Activated CD8-positive, alpha-beta T cell treated with anti-CD3 and anti-CD28 coated beads for 36 hours (primary cell): Measurements from ENCODE around the gene C1orf105. TPM values are rescaled to one million over a fixed set of nuclear protein-coding genes. Genes with fewer than 3 reads are reported as not detected.
A peak's percentile ranks its signal among the peaks of the same experiment; 100 is the strongest.

Source experiments
- ATAC-seq: fragments of 200-7000 bp; cut with Tn5 transposase; one replicate; pipeline ENCODE4 v1.10.0; 2021; ENCODE audit warnings: mild to moderate bottlenecking, moderate library complexity
- CTCF ChIA-PET: fragments of 350-600 bp; sonication (Branson Sonifier 250); formaldehyde crosslinking; loops from one replicate; lab custom pipeline; 2021; ENCODE audit warnings: antibody characterized with exemption; lab: Charles Lee
- POLR2A ChIA-PET: fragments of 350-600 bp; sonication (Branson Sonifier 250); formaldehyde crosslinking; loops from one replicate; lab custom pipeline; 2021; ENCODE audit warnings: antibody characterized with exemption; lab: Charles Lee
- DNase-seq: peaks from one replicate; pipeline ENCODE4 v3.0.0-alpha.2; 2020
- H3K27ac Mint-ChIP-seq: one replicate; pipeline ENCODE4 v1.8.0; 2021; ENCODE audit warnings: mild to moderate bottlenecking, mixed read lengths
- H3K27me3 Mint-ChIP-seq: one replicate; pipeline ENCODE4 v1.8.0; 2021; ENCODE audit warnings: mixed read lengths
- H3K36me3 Mint-ChIP-seq: one replicate; pipeline ENCODE4 v1.8.0; 2021; ENCODE audit warnings: low read depth, mixed read lengths
- H3K4me1 Mint-ChIP-seq: one replicate; pipeline ENCODE4 v1.8.0; 2021; ENCODE audit warnings: low read depth, mixed read lengths
- H3K4me3 Mint-ChIP-seq: one replicate; pipeline ENCODE4 v1.8.0; 2021; ENCODE audit warnings: mild to moderate bottlenecking, moderate library complexity, mixed read lengths
- H3K9me3 Mint-ChIP-seq: one replicate; pipeline ENCODE4 v1.8.0; 2021; ENCODE audit warnings: mixed read lengths
- CTCF ChIP-seq: fragments of 200-600 bp; IDR thresholded peaks from one replicate; pipeline ENCODE4 v1.8.0; 2022; ENCODE audit warnings: antibody characterized with exemption, mild to moderate bottlenecking
- intact Hi-C: fragments of 100-400 bp; cut with micrococcal nuclease; formaldehyde crosslinking; loops from one replicate; pipeline ENCODE4 v1.10.0; 2022
- total RNA-seq, 2 experiments: library from RNA; stranded (reverse); gene quantifications; one replicate each; pipeline ENCODE4 v1.2.3, GENCODE V29; 2021

C1orf105 gene
- total RNA-seq, 2 experiments from 2014 or later, result not detected

GRCh38 chr1:172451002-172451443, 30.5 kb downstream of the C1orf105 start:
- Mint-ChIP-seq H3K4me1 (peaks cover 22% of the 10 kb centered on the region), H3K27ac (no peak overlapping the region), H3K36me3 (no peaks in the 10 kb centered on the region), H3K9me3 (no peaks in the 10 kb centered on the region), H3K4me3 (no peak overlapping the region), H3K27me3 (no peaks in the 10 kb centered on the region)
- POLR2A ChIA-PET, result interaction anchor here (1.3 to 2.1 kb wide), 2 partner anchors 8 to 10 kb away, joined by 3 to 4 read pairs; no protein-coding TSS in a partner anchor
- CTCF ChIA-PET, result interaction anchor here (0.7 to 3.3 kb wide), 14 partner anchors 9 to 545 kb away, joined by 3 to 16 read pairs (median 4); no protein-coding TSS in a partner anchor
- DNase-seq (no peak), ATAC-seq (peak; percentile 65)
- no peak for TF ChIP-seq CTCF
- intact Hi-C loops, result loop anchor here (5.0 kb wide), 1 partner anchor 266 kb away; no protein-coding TSS in a partner anchor

GRCh38 chr1:172452536-172453152, 32.2 kb downstream of the C1orf105 start:
- intact Hi-C loops, result loop anchor here (5.0 kb wide), 1 partner anchor 265 kb away; no protein-coding TSS in a partner anchor

GRCh38 chr1:172453153-172453545, 32.7 kb downstream of the C1orf105 start:
- Mint-ChIP-seq H3K27me3 (peaks cover 2% of the 10 kb centered on the region), H3K36me3 (no peaks in the 10 kb centered on the region), H3K27ac (no peak overlapping the region), H3K4me1 (peaks cover 22% of the 10 kb centered on the region), H3K4me3 (no peak overlapping the region), H3K9me3 (no peaks in the 10 kb centered on the region)
- CTCF ChIA-PET, result interaction anchor here (0.8 to 1.5 kb wide), 3 partner anchors 10 to 292 kb away, joined by 3 to 5 read pairs (median 5); partner anchors contain the start of gene PIGC
- DNase-seq, result no peak
- POLR2A ChIA-PET, result no interaction called here
- no peak for TF ChIP-seq CTCF
- intact Hi-C loops, result loop anchor here (5.0 kb wide), 1 partner anchor 264 kb away; no protein-coding TSS in a partner anchor
- ATAC-seq, result no peak

More at GRCh38 chr1:172452536-172453152, 32.2 kb downstream of the C1orf105 start:
- Mint-ChIP-seq H3K27me3 (peaks cover 2% of the 10 kb centered on the region), H3K36me3 (no peaks in the 10 kb centered on the region), H3K27ac (no peak overlapping the region), H3K4me1 (peaks cover 22% of the 10 kb centered on the region), H3K4me3 (no peak overlapping the region), H3K9me3 (no peaks in the 10 kb centered on the region)
- no peak for ATAC-seq
- ChIA-PET CTCF (interaction anchor here (0.8 to 1.5 kb wide), 4 partner anchors 8 to 293 kb away, joined by 3 to 5 read pairs (median 4); partner anchors contain the start of gene PIGC), POLR2A (no interaction called here)
- no peak for TF ChIP-seq CTCF
- DNase-seq, result no peak

- ATAC-seq (peak; percentile 37), DNase-seq (no peak)
- Mint-ChIP-seq H3K4me3 (no peak overlapping the region), H3K4me1 (peaks cover 22% of the 10 kb centered on the region), H3K9me3 (no peaks in the 10 kb centered on the region), H3K36me3 (no peaks in the 10 kb centered on the region), H3K27ac (no peak overlapping the region), H3K27me3 (peaks cover 2% of the 10 kb centered on the region)
- CTCF ChIA-PET, result interaction anchor here (1.0 to 1.5 kb wide), 3 partner anchors 9 to 24 kb away, joined by 3 to 5 read pairs (median 3); no protein-coding TSS in a partner anchor
- POLR2A ChIA-PET, result interaction anchor here (0.6 kb wide), 1 partner anchor 978 kb away, joined by 3 read pairs; no protein-coding TSS in a partner anchor
- intact Hi-C loops, result loop anchor here (5.0 kb wide), 1 partner anchor 264 kb away; no protein-coding TSS in a partner anchor
- no peak for TF ChIP-seq CTCF
Measured at GRCh38 chr1:172453607-172454006, 33.1 kb downstream of the C1orf105 start.

GRCh38 chr1:172455451-172455850, 35.0 kb downstream of the C1orf105 start:
- H3K36me3 Mint-ChIP-seq, result no peaks in the 10 kb centered on the region
- H3K27me3 Mint-ChIP-seq, result peaks cover 2% of the 10 kb centered on the region
- intact Hi-C loops, result no loop called here
- no peak overlapping the region for H3K27ac Mint-ChIP-seq
- H3K4me1 Mint-ChIP-seq, result peaks cover 13% of the 10 kb centered on the region
- no peak for ATAC-seq
- ChIA-PET POLR2A (no interaction called here), CTCF (interaction anchor here (1.2 kb wide), 1 partner anchor 11 kb away, joined by 3 read pairs; no protein-coding TSS in a partner anchor)
- no peaks in the 10 kb centered on the region for H3K9me3 Mint-ChIP-seq
- H3K4me3 Mint-ChIP-seq, result no peak overlapping the region
- TF ChIP-seq CTCF, result no peak
- no peak for DNase-seq
